GM18873 (cell line): ENCODE results near the gene DNAH6.

Experiments used
- ATAC-seq: cut with Tn5 transposase; IDR thresholded peaks from one replicate; pipeline ENCODE4 v1.9.1; 2021; ENCODE audit warnings: mild to moderate bottlenecking, moderate library complexity, moderate number of reproducible peaks; ENCODE audit not compliant: unreplicated experiment, low FRiP score

The DNAH6 gene

DNA sequence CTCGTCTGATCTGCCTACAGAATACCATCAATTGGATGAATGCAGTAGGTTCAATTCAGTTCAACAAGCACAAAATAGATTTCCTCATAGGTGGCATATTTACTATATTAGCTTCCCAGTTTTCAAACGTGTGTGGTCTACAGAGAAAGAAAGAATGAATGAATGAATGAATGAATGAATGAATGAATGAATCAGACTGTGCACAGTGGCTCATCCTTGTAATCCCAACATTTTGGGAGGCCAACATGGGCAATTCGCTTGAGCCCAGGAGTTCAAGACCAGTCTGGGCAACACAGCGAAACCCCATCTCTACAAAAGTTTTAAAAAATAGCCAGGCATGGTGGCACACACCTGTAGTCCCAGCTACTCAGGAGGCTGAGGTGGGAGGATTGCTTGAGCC lies 269.7 kb downstream of the DNAH6 start:
- no peak for ATAC-seq

DNA sequence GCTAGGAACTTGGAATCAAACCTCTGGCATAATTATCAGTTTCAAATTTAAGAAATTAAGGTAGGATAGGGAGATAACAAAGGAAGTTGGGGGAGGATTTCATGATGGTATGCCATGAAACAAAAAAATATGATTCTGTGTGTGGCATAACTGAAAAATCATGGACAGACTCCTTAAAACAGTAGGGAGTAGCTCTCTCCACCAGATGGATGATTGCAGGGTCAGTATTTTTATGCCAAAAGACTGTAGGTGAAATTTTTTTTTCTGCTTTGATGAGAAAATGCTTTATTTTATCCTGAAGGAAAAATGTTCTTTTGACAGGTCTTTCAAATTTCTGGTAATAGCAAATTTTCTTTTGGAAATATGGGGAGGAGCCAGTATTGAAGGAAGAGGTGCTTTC lies 270.3 kb downstream of the DNAH6 start:
- ATAC-seq = no peak

DNA sequence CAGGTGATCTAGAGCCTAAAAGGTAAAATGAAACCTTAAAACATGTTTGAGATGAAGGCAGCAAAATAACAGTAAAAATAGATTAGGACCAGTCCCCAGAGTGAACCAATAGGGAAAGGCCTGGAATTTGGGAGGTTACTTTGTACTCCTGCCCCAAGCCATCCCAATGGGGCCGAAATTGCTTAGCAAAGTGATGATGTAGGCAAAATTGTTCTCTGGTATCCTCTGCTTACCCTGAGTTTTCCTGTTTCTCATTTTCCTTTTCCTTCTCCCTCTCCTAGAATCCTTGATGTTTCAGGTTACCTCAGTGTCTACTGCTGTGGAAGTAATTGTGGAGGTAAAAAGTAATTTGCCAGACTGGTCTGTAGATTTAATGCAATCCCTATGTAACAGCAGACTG lies 271.7 kb downstream of the DNAH6 start:
- ATAC-seq = no peak

DNA sequence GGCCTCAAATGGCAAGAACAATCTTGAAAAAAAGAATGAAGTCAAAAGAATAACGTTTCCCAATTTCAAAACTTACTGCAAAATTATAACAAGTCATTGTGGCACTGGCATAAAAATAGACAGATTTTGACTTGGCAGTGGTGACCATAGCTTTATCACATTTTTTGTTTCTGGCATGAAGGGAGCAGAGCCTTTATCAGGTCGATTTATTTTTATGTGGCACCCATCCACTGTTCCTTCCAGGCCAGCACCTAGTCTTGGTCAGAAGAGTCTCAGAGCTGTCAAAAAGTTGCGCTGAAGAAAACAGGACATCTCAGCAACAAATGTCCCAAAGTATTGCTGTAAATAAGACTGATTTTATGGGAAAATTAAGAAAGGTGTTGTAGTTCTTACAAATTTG lies 272.2 kb downstream of the DNAH6 start:
- no peak for ATAC-seq

DNA sequence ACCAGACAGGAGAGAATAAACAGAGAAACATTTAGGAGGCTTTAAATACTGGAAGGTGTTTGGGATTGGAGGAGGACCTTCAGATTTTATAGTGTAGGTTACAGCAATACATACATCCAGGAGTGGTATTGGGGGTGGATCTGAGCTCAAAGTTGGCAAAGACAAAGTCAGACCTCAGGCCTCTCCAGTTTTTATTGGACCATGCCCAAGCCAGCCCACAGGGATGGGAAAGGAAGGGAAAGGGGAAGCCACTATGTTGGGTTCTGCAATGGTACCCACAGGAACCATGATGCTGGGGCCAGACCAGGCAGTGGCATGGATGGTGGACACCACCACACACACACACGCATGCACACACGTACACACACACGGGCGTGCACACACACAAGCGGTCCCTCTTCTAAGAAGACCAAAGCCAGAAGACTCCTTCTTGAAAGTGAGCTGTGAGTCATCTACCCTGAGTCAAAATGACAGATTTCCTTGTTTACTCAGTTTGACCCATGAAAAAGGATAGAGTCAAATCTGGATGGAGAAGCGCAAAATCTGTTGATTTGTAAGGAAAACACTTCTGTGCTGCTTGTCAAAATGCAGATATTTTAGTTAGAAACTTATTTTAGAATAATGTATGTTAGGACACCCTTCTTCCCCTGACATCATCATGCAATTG lies 276.7 kb downstream of the DNAH6 start:
- no peak for ATAC-seq

DNA sequence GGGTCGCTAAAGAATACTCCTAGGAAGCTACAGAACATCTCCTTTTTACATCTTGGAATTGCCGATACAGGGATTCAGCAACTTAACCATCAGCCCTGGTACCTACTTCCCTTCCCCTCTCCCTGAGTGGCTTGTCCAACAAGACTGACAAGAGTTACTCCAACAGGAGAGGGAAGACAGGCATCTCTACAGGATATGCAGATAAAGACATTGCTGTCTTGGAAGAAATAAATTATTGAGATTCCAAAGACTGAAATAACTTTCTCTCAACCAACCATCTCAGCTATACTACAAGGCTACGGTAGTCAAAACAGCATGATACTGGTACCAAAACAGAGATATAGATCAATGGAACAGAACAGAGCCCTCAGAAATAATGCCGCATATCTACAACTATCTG lies 277.3 kb downstream of the DNAH6 start:
- ATAC-seq = no peak

DNA sequence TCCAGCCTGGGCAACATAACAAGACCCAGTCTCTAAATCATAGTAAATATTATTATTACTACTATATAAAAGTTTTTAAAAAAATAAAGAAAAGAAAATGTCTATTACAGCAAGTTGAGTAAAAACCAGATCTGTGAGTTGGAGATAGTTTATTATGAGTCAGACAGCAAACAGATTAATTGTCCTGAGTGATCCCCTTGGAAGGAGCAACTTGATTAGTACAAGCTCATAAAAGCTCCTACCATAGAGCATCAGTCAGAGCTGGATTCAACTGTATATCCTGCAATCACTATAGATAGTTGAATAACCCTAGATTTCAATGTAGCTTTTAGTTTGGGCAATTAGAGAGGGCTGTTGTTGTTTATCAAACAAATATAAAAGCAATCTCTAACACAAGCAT lies 280.5 kb downstream of the DNAH6 start:
- no peak for ATAC-seq

DNA sequence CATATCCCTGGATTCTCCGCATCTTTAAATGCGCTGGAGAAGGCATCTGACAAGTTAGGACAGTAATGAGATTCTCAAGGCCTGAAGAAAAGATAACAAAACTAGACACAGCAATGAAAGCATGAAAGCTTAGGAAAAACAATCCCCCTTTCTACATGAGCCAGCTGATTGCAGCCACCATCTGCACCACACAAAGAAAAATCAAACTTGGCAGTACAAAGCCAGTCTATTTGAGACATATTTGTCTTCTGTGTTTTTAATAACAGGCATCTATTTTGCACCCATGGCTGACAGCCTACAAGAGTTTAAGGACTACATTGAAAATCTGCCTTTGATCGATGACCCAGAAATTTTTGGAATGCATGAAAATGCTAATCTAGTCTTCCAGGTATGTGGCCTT lies 281.0 kb downstream of the DNAH6 start:
- ATAC-seq = no peak

DNA sequence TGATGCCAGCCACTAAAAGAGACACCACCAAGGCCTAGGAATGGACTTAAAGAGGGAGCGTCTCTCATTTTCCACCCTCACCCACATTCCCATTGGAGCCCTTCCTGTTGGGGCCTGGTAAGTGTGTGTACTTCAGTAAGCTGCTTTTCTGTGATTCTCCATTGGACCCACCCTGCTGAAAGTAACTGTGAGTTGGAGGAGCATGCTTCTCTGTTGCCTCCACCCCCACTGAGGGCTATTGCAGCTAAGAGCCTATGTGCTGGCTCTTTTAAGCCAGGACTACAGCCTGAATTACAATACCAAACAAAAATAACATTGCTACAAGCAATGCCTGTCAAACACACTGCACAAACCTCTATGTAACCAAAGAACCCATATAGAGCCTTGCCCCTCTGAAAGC lies 283.5 kb downstream of the DNAH6 start:
- ATAC-seq = no peak

DNA sequence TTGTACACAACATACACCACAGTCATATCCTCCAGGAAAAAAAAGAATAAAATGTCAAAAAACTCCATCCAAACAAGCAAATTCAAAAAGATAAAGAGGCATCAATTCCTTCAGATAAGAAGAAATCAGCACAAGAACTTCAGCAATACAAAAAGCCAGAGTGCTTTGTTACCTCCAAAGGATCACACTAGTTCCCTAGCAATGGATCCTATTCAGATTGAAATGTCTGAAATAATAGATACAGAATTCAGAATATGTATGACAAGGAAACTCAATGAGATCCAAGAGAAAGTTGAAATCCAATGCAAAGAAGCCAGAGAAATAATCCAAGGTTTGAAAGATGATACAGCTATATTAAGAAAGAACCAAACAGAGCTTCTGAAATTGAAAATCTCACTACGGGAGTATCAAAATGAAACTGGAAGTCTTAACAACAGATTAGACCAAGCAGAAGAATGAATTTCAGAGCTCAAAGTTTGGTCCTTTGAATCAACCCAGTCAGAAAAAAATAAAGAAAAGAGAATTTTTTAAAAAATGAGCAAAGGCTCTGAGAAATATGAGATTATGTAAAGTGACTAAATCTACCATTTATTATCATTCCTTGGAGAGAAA lies 284.0 kb downstream of the DNAH6 start:
- no peak for ATAC-seq

DNA sequence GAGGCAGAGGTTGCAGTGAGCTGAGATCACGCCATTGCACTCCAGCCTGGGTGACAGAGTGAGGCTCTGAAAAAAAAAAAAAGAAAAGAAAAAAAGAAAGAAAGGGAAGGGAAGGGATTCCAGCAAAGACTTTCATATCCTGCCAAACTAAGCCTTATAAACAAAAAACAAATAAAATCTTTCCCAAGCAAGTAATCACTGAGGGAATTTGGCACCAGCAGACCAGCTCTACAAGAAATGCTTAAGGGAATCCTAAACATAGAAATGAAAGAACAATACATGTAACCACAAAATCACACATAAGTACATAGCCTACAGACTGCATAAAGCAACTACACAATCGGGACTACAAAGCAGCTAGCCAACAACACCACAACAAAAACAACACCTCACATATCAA lies 285.5 kb downstream of the DNAH6 start:
- no peak for ATAC-seq

DNA sequence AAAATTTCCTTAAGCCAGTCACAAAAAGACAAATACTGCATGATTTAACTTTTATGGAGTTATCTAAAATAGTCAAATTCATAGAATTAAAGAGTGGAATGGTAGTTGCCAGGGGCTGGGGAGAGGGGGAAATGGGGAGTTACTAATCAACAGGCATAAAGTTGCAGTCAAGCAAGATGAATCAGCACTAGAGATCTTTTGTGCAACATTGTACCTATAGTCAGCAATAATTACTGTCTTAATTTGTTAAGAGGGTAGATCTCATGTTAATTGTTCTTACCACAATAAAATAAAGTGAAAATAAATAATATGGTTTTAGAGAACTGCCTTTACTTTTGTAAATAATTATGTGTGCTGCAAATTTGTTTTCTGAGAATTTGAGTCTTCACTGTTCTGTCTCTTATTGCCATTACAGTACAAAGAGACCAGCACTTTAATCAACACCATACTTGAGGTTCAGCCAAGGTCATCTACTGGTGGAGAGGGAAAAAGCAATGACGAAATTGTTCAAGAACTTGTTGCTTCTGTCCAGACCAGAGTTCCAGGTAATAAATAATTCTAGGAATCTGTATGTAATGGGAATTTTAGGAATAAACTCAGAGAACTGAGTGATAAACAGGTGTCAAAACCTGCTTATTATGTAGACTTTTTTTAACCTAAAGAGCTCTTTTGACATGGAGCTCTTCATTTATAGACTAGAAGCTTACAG lies 289.1 kb downstream of the DNAH6 start:
- ATAC-seq = no peak

DNA sequence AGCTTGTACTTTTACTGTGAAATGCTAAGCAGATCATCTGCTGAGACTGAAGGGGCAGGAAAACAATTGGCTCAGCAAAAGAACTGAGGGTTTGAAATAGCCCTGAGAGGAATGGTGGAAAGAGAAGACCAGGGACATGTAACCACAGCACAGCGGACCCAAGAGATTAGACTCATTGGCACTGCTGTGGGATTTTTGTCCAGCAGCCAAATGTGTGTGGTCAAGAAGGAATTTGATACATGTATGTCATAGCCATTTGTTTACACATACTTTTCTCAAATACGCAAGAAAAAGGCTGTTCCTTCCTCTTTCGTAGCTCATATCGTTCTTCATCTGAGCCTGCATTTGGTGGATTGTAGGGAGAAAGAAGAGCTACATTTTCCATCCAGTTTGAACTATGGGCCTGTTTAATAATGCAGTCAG lies 290.8 kb downstream of the DNAH6 start:
- ATAC-seq = no peak

DNA sequence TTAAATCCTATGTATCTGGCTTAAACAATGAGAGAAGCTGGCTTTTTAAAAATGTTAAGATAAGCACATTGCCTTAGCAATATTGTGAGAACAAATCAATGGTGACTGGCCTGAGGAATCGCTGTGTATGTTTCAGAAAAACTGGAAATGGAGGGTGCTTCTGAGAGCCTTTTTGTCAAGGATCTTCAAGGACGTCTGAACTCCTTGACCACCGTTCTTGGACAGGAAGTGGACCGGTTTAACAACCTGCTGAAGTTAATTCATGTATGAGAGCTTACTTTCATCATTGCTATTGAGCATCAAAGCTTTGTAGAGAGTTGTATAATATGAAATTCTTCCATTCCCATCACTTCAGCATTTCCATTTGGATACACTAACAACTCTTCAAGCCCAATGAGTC lies 292.0 kb downstream of the DNAH6 start:
- no peak for ATAC-seq

DNA sequence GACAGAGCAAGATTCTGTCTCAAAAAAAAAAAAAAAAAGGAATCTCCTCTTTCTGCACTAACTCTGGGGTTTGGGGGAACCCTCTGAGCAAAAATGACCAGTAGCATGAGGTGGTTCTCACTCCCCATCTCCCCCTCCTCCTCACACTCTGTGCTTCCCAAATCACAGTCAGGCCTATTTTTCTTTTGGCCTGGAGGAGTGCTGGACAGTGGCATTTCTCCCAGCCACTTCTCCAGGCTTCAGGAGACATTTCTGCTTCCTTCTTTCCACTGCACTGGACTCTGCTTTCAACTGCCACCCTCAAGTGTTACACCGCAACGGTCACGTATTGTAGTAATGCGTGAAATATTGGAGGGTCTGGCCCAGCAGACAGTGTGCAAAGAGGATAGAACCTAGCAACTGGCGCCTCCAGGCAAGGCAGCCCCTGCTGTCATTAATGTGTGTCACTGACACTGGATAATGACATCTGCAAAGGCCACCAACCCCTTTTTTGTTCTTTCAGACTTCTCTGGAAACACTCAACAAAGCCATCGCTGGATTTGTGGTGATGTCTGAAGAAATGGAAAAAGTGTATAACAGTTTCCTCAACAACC lies 295.6 kb downstream of the DNAH6 start:
- ATAC-seq = no peak

DNA sequence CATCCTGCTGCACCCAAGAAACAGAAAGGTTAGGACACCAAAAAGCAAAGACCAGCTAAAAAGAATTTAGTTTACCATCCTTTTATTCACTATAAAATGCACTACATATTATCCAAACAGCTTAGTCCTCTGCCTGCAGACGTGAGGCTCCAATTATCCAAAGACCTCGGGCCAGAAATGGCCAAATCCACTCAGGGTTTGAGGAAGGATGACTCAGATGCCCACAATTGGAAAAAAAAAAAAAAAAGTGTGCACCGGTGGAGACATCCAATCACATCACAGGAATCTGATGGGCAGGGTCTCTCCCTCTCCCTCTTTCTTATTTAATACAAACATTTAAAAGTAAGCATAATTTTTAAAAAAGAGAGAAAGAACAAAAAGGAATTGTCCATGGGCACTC lies 298.8 kb downstream of the DNAH6 start:
- no peak for ATAC-seq

DNA sequence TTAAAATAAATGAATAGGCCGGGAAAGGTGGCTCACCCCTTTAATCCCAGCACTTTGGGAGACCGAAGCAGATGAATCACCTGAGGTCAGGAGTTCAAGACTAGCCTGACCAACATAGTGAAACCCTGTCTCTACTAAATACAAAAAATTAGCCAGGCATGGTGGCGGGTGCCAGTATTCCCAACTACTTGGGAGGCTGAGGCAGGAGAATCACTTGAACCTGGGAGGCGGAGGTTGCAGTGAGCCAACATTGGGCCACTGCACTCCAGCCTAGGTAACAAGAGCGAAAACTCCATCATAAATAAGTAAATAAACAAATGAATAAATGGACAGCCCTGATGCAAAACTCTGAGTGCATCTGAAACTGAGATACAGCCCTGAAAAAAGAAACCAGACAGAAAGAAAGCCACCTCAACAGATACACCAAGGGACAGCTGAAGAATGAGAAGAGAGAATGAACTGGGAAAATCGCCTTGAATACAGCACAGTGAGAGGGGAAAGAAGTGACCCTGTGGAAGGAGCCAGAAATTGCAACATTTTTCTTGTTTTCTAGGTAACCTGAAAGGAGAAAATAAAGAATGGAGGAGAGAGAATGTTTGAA lies 300.2 kb downstream of the DNAH6 start:
- ATAC-seq = peak; percentile 75

DNA sequence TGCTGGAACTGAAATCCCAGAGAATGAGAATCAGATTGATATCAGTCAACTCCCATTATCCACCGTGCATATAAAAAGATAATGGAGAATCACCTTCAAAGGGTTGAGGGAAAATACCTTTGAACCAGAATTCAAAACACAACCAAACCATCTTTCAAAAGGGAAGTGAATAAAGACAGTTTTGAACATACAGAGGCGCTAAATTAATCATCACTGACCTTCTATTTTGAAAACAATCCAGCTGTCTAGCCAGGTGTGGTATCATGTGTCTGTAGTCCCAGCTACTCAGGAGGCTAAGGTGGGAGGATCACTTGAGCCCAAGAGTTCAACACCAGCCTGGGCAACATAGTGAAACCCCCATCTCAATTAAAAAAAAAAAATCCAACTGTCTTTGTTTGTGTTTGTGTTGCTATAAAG lies 300.9 kb downstream of the DNAH6 start:
- ATAC-seq = peak; percentile 93

DNA sequence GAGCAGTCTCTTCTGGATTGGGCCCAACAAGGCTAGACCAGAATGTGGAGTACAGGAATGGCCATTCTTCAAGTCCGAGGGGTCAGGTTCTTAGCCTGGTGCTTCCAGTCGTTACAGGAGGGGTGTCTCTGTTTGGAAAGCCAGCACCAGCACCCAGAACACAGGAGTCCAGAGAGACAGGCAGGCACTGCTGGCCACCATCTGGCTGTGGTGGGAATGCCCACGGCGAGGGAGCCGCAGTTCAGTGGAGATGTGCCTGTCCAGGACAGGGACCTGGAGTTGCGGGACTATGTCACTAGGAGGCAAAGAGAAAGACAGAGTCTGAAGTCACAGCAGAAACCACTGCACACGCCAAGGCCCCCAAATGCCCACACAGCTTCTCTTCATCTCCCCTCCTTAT lies 305.5 kb downstream of the DNAH6 start:
- ATAC-seq = no peak

DNA sequence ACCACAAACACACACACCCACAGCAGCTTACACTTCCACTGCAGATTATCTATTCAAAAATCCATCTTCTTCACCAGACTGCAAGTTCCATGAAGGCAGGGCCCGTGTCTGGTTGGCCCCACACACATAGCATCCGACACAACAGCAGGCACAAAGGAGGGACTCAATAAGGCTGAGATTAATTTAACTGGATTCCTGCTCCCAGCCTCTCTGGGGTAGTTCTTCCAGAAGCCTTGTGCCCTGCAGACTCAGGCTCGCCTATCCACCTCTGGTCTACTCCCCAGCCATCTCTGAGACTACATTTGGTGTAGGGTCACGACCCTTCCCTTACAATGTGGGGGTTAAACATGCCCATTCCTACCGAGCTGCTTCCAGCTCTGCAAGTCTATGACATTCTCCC lies 306.9 kb downstream of the DNAH6 start:
- ATAC-seq = no peak

DNA sequence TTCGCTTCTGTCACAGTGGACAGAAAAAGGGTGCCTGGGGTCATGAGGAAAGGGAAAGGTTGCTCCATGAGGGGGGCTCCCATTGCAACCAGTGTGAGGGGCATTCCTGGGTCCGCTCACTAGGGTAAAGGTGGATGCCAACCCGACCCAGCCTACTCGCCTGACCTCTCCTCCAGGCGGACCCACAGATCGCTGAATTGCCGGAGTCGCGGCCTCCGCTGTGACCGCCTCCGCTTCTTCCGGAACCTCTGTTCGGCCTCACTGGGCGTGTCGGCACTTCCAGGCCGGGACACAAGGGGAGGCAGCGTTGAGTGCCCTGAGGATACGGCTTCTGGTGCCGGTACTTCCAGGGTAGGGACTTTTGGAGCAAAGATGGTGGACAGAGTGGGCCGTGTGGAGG lies 307.5 kb downstream of the DNAH6 start:
- ATAC-seq = no peak
